OCI-LY7 (cell line): ENCODE results near the gene HTRA2. TPM values are rescaled to one million over a fixed set of nuclear protein-coding genes. Genes with fewer than 3 reads are reported as not detected.

Source experiments
- BruUV-seq: library from RNA; stranded (reverse); fragments of 400-500 nt; replicated peaks from 2 replicates; lab custom pipeline; 2021; lab: Mats Ljungman, UMichigan
- CTCF ChIA-PET: fragments of 300-600 bp; sonication (Branson Sonifier 250); formaldehyde crosslinking; loops from one replicate; lab custom pipeline; 2022; ENCODE audit warnings: antibody characterized with exemption; ENCODE audit not compliant: unreplicated experiment; lab: Charles Lee
- POLR2A ChIA-PET: fragments of 300-600 bp; sonication (Branson Sonifier 250); formaldehyde crosslinking; loops from one replicate; lab custom pipeline; 2022; ENCODE audit warnings: antibody characterized with exemption; lab: Charles Lee
- DNase-seq: peaks from one replicate; pipeline ENCODE4 v3.0.0-alpha.2; 2015; ENCODE audit warnings: low spot score
- H2AFZ ChIP-seq: fragments of 200-600 bp; sonication (generic), shearing (Covaris generic); 2 replicates; pipeline ENCODE4 v1.6.1; 2014; ENCODE audit warnings: mild to moderate bottlenecking, antibody characterized with exemption, low read length, moderate library complexity
- H3K27ac ChIP-seq: fragments of 200-600 bp; sonication (generic); 2 replicates; pipeline ENCODE4 v1.5.1; 2014; ENCODE audit warnings: mixed run types, low read depth, mild to moderate bottlenecking, moderate library complexity, low read length, inconsistent platforms; ENCODE audit not compliant: poor library complexity, severe bottlenecking
- H3K36me3 ChIP-seq: fragments of 200-600 bp; sonication (generic); 2 replicates; pipeline ENCODE4 v1.6.1; 2014; ENCODE audit warnings: mild to moderate bottlenecking, antibody characterized with exemption, low read length, moderate library complexity, mixed read lengths; ENCODE audit not compliant: insufficient read depth
- H3K4me1 ChIP-seq: fragments of 200-600 bp; sonication (generic); 2 replicates; pipeline ENCODE4 v1.5.1; 2014; ENCODE audit warnings: mild to moderate bottlenecking, low read length; ENCODE audit not compliant: insufficient read depth, poor library complexity, severe bottlenecking
- H3K4me2 ChIP-seq: fragments of 200-600 bp; sonication (generic); 2 replicates; pipeline ENCODE4 v1.6.1; 2014; ENCODE audit warnings: mild to moderate bottlenecking, low read length
- H3K4me3 ChIP-seq: fragments of 200-600 bp; sonication (generic); 2 replicates; pipeline ENCODE4 v1.5.1; 2014; ENCODE audit warnings: mild to moderate bottlenecking, low read depth, low read length; ENCODE audit not compliant: poor library complexity, severe bottlenecking
- H3K79me2 ChIP-seq: fragments of 200-600 bp; sonication (generic); 2 replicates; pipeline ENCODE4 v1.6.1; 2016; ENCODE audit warnings: low read depth, mild to moderate bottlenecking, low read length, moderate library complexity, mixed read lengths; ENCODE audit not compliant: insufficient read depth
- H3K9me2 ChIP-seq: fragments of 200-600 bp; sonication (generic); 2 replicates; pipeline ENCODE4 v1.6.1; 2016; ENCODE audit warnings: mild to moderate bottlenecking, low read length, mixed read lengths; ENCODE audit not compliant: insufficient read depth
- H3K9me3 ChIP-seq: fragments of 200-600 bp; sonication (generic); 2 replicates; pipeline ENCODE4 v1.6.1; 2014; ENCODE audit warnings: mild to moderate bottlenecking, mixed run types, low read length, mixed read lengths
- H4K20me1 ChIP-seq: fragments of 200-600 bp; sonication (generic); 2 replicates; pipeline ENCODE4 v1.6.1; 2014; ENCODE audit warnings: mild to moderate bottlenecking, antibody characterized with exemption, low read length, moderate library complexity, mixed read lengths; ENCODE audit not compliant: insufficient read depth
- CTCF ChIP-seq: fragments of 200-600 bp; sonication (generic); conservative IDR thresholded peaks from 2 replicates; pipeline ENCODE4 v1.5.1; 2014; ENCODE audit warnings: mild to moderate bottlenecking, antibody characterized with exemption, low read length, moderate library complexity, mixed read lengths
- EZH2phosphoT487 ChIP-seq: fragments of 200-600 bp; sonication (generic); IDR thresholded peaks from 2 replicates; pipeline ENCODE4 v1.6.1; 2018; ENCODE audit warnings: low read depth, borderline replicate concordance, mild to moderate bottlenecking, mixed run types, antibody characterized with exemption, low read length, moderate library complexity, mixed read lengths
- intact Hi-C: fragments of 100-400 bp; cut with micrococcal nuclease; formaldehyde crosslinking; loops from one replicate; pipeline ENCODE4 v1.10.0; 2022; ENCODE audit not compliant: unreplicated experiment
- total RNA-seq, 2 experiments: library from RNA; depleted of rRNA in 1 of 2; stranded (reverse); fragments of >200 nt in 1 of 2; shearing (Covaris generic) in 1 of 2; gene quantifications; 2 replicates each; pipeline ENCODE4 v1.2.3, GENCODE V29; 2014 to 2022

Gene HTRA2
- total RNA-seq, 2 experiments from 2014 or later = 50.7 to 54.8 TPM

GRCh38 chr2:74578408-74578807 lies 48.7 kb downstream of the HTRA2 start:
- intact Hi-C loops = no loop called here
- Histone ChIP-seq H3K27ac (no peak overlapping the region), H3K4me3 (no peak overlapping the region), H3K9me3 (no peaks in the 10 kb centered on the region), H3K4me2 (no peak overlapping the region), H3K9me2 (no peaks in the 10 kb centered on the region), H4K20me1 (no peaks in the 10 kb centered on the region), H3K36me3 (no peaks in the 10 kb centered on the region), H3K79me2 (no peaks in the 10 kb centered on the region), H2AFZ (no peak overlapping the region), H3K4me1 (peaks cover 18% of the 10 kb centered on the region)
- no peak for TF ChIP-seq EZH2phosphoT487
- TF ChIP-seq CTCF = no peak
- no TSS peak for BruUV-seq
- CTCF ChIA-PET = no interaction called here
- POLR2A ChIA-PET = interaction anchor here (0.9 to 1.9 kb wide), 3 partner anchors 8 to 36 kb away, joined by 3 to 15 read pairs (median 4); no protein-coding TSS in a partner anchor
- DNase-seq = no peak

- TF ChIP-seq EZH2phosphoT487 (no peak), CTCF (no peak)
- intact Hi-C loops = no loop called here
- H2AFZ ChIP-seq = no peak overlapping the region
- H3K9me3 ChIP-seq = no peaks in the 10 kb centered on the region
- H3K27ac ChIP-seq = no peak overlapping the region
- H3K4me3 ChIP-seq = no peak overlapping the region
- ChIA-PET CTCF (no interaction called here), POLR2A (interaction anchor here (1.2 kb wide), 1 partner anchor 51 kb away, joined by 6 read pairs; no protein-coding TSS in a partner anchor)
- no peak for DNase-seq
- H3K4me1 ChIP-seq = peaks cover 15% of the 10 kb centered on the region
- BruUV-seq = no TSS peak
- no peaks in the 10 kb centered on the region for H3K9me2 ChIP-seq
- H3K36me3 ChIP-seq = no peaks in the 10 kb centered on the region
- H4K20me1 ChIP-seq = no peaks in the 10 kb centered on the region
- H3K79me2 ChIP-seq = no peaks in the 10 kb centered on the region
- H3K4me2 ChIP-seq = no peak overlapping the region
Observed at GRCh38 chr2:74581463-74581862, 51.7 kb downstream of the HTRA2 start.

GRCh38 chr2:74582184-74582583 lies 52.5 kb downstream of the HTRA2 start:
- Histone ChIP-seq H3K4me2 (no peak overlapping the region), H3K79me2 (no peaks in the 10 kb centered on the region), H3K9me3 (no peaks in the 10 kb centered on the region), H3K36me3 (no peaks in the 10 kb centered on the region), H3K4me1 (peaks cover 12% of the 10 kb centered on the region), H3K4me3 (no peak overlapping the region), H3K9me2 (no peaks in the 10 kb centered on the region), H3K27ac (no peak overlapping the region), H2AFZ (no peak overlapping the region; the same call in 1 of the 2 replicates), H4K20me1 (no peaks in the 10 kb centered on the region)
- no TSS peak for BruUV-seq
- TF ChIP-seq EZH2phosphoT487 (no peak), CTCF (no peak)
- CTCF ChIA-PET = no interaction called here
- POLR2A ChIA-PET = interaction anchor here (1.2 kb wide), 1 partner anchor 51 kb away, joined by 6 read pairs; no protein-coding TSS in a partner anchor
- intact Hi-C loops = no loop called here
- no peak for DNase-seq

Other genes starting within 250 kb of the HTRA2 start
- 1.1 and 1.2 TPM in 2 replicates for gene SLC4A5, start 186.5 kb upstream of the HTRA2 start, total RNA-seq (2014; rRNA removed; shearing (Covaris generic))
- 3.4 and 7.0 TPM in 2 replicates for gene SLC4A5, start 186.5 kb upstream of the HTRA2 start, total RNA-seq (2022)
- 45.5 and 50.3 TPM in 2 replicates for gene DCTN1, start 149.6 kb upstream of the HTRA2 start, total RNA-seq (2014; rRNA removed; shearing (Covaris generic))
- 100 and 105 TPM in 2 replicates for gene DCTN1, start 149.6 kb upstream of the HTRA2 start, total RNA-seq (2022)
- 3.2 and 5.5 TPM in 2 replicates for gene C2orf81, start 108.3 kb upstream of the HTRA2 start, total RNA-seq (2014; rRNA removed; shearing (Covaris generic))
- gene C2orf81, start 108.3 kb upstream of the HTRA2 start, total RNA-seq (2022) = 20.7 and 22.5 TPM in 2 replicates
- gene WDR54, start 108.2 kb upstream of the HTRA2 start, total RNA-seq (2014; rRNA removed; shearing (Covaris generic)) = 55.5 and 64.7 TPM in 2 replicates
- gene WDR54, start 108.2 kb upstream of the HTRA2 start, total RNA-seq (2022) = 82.5 and 89.5 TPM in 2 replicates
- 1.3 and 2.3 TPM in 2 replicates for gene RTKN, start 88.0 kb upstream of the HTRA2 start, total RNA-seq (2014; rRNA removed; shearing (Covaris generic))
- 5.4 and 7.7 TPM in 2 replicates for gene RTKN, start 88.0 kb upstream of the HTRA2 start, total RNA-seq (2022)
- 29.2 and 38.7 TPM in 2 replicates for gene INO80B, start 74.8 kb upstream of the HTRA2 start, total RNA-seq (2014; rRNA removed; shearing (Covaris generic))
- gene INO80B, start 74.8 kb upstream of the HTRA2 start, total RNA-seq (2022) = 43.1 and 44.5 TPM in 2 replicates
- gene WBP1, start 71.5 kb upstream of the HTRA2 start, total RNA-seq (2014; rRNA removed; shearing (Covaris generic)) = 70.7 and 70.8 TPM in 2 replicates
- 68.8 and 83.8 TPM in 2 replicates for gene WBP1, start 71.5 kb upstream of the HTRA2 start, total RNA-seq (2022)
- 46.9 and 51.3 TPM in 2 replicates for gene MOGS, start 64.6 kb upstream of the HTRA2 start, total RNA-seq (2014; rRNA removed; shearing (Covaris generic))
- 50.1 and 52.7 TPM in 2 replicates for gene MOGS, start 64.6 kb upstream of the HTRA2 start, total RNA-seq (2022)
- 46.1 and 85.7 TPM in 2 replicates for gene MRPL53, start 57.3 kb upstream of the HTRA2 start, total RNA-seq (2014; rRNA removed; shearing (Covaris generic))
- gene MRPL53, start 57.3 kb upstream of the HTRA2 start, total RNA-seq (2022) = 90.0 and 102 TPM in 2 replicates
- 52.3 and 53.0 TPM in 2 replicates for gene CCDC142, start 46.9 kb upstream of the HTRA2 start, total RNA-seq (2014; rRNA removed; shearing (Covaris generic))
- 42.5 and 52.0 TPM in 2 replicates for gene CCDC142, start 46.9 kb upstream of the HTRA2 start, total RNA-seq (2022)
- gene TTC31, start 46.9 kb upstream of the HTRA2 start, total RNA-seq (2014; rRNA removed; shearing (Covaris generic)) = 34.6 and 49.5 TPM in 2 replicates
- 31.5 and 37.4 TPM in 2 replicates for gene TTC31, start 46.9 kb upstream of the HTRA2 start, total RNA-seq (2022)
- gene LBX2, start 30.3 kb upstream of the HTRA2 start, total RNA-seq (2014; rRNA removed; shearing (Covaris generic)) = not detected in 2 replicates
- gene LBX2, start 30.3 kb upstream of the HTRA2 start, total RNA-seq (2022) = not detected in 2 replicates
- gene PCGF1, start 22.2 kb upstream of the HTRA2 start, total RNA-seq (2014; rRNA removed; shearing (Covaris generic)) = 9.9 and 16.7 TPM in 2 replicates
- 15.9 and 21.5 TPM in 2 replicates for gene PCGF1, start 22.2 kb upstream of the HTRA2 start, total RNA-seq (2022)
- not detected in 2 replicates for gene TLX2, start 15.5 kb upstream of the HTRA2 start, total RNA-seq (2014; rRNA removed; shearing (Covaris generic))
- gene TLX2, start 15.5 kb upstream of the HTRA2 start, total RNA-seq (2022) = not detected in 2 replicates
- gene DQX1, start 3.7 kb upstream of the HTRA2 start, total RNA-seq (2014; rRNA removed; shearing (Covaris generic)) = 0.32 and 0.54 TPM in 2 replicates
- 0.76 and 1.8 TPM in 2 replicates for gene DQX1, start 3.7 kb upstream of the HTRA2 start, total RNA-seq (2022)
- 163 and 188 TPM in 2 replicates for gene AUP1, start 227 bp upstream of the HTRA2 start, total RNA-seq (2014; rRNA removed; shearing (Covaris generic))
- 121 and 122 TPM in 2 replicates for gene AUP1, start 227 bp upstream of the HTRA2 start, total RNA-seq (2022)
- gene LOXL3, start 24.0 kb downstream of the HTRA2 start, total RNA-seq (2014; rRNA removed; shearing (Covaris generic)) = 0.72 and 0.98 TPM in 2 replicates
- 0.21 and 0.79 TPM in 2 replicates for gene LOXL3, start 24.0 kb downstream of the HTRA2 start, total RNA-seq (2022)
- 13.4 and 19.3 TPM in 2 replicates for gene DOK1, start 24.8 kb downstream of the HTRA2 start, total RNA-seq (2014; rRNA removed; shearing (Covaris generic))
- 9.5 and 9.7 TPM in 2 replicates for gene DOK1, start 24.8 kb downstream of the HTRA2 start, total RNA-seq (2022)
- gene M1AP, start 118.4 kb downstream of the HTRA2 start, total RNA-seq (2014; rRNA removed; shearing (Covaris generic)) = not detected in 2 replicates
- not detected in 2 replicates for gene M1AP, start 118.4 kb downstream of the HTRA2 start, total RNA-seq (2022)
- 2.3 and 3.4 TPM in 2 replicates for gene SEMA4F, start 124.3 kb downstream of the HTRA2 start, total RNA-seq (2014; rRNA removed; shearing (Covaris generic))
- gene SEMA4F, start 124.3 kb downstream of the HTRA2 start, total RNA-seq (2022) = 3.3 and 4.3 TPM in 2 replicates